ENCODE data around the gene NR5A1.

Gene NR5A1

GRCh38 chr9:124532897-124533296 lies 25.7 kb upstream of the NR5A1 start (continued):
- TF ChIP-seq BCL6B (tag by site-specific recombination; IDR thresholded peaks at IDR 0.05), result no peak
- no peak for TF ChIP-seq ZNF366 (tag by site-specific recombination; conservative IDR thresholded peaks at IDR 0.05)
- no peak for TF ChIP-seq ZEB2 (tag by site-specific recombination; IDR thresholded peaks at IDR 0.05)
- TF ChIP-seq INSM2 (tag by site-specific recombination; IDR thresholded peaks at IDR 0.05), result no peak
- TF ChIP-seq ZNF37A (tag by site-specific recombination; IDR thresholded peaks at IDR 0.05), result no peak

- H3K36me3 ChIP-seq (ENCODE audit: control insufficient read depth in 2 of 2, insufficient read depth in 1 of 2, low read length in 2 of 2), result peaks cover 0 to 53% of the 10 kb centered on the region in 2 experiments; a peak in 1 of 3 replicates
- TF ChIP-seq ZNF248 (tag by site-specific recombination; IDR thresholded peaks at IDR 0.05) (no peak), ZNF596 (tag by site-specific recombination; IDR thresholded peaks at IDR 0.05) (no peak), ZFHX2 (tag by site-specific recombination; conservative IDR thresholded peaks at IDR 0.05) (no peak), ZNF692 (tag by site-specific recombination; IDR thresholded peaks at IDR 0.05) (no peak), ZNF544 (tag by site-specific recombination; IDR thresholded peaks at IDR 0.05) (no peak), ZNF112 (tag by site-specific recombination; IDR thresholded peaks at IDR 0.05) (no peak)
- TF ChIP-seq, protein P1, sequence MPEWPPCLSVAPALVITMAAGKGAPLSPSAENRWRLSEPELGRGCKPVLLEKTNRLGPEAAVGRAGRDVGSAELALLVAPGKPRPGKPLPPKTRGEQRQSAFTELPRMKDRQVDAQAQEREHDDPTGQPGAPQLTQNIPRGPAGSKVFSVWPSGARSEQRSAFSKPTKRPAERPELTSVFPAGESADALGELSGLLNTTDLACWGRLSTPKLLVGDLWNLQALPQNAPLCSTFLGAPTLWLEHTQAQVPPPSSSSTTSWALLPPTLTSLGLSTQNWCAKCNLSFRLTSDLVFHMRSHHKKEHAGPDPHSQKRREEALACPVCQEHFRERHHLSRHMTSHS (tag by site-specific recombination; IDR thresholded peaks at IDR 0.05), result no peak
- TF ChIP-seq, protein P2, sequence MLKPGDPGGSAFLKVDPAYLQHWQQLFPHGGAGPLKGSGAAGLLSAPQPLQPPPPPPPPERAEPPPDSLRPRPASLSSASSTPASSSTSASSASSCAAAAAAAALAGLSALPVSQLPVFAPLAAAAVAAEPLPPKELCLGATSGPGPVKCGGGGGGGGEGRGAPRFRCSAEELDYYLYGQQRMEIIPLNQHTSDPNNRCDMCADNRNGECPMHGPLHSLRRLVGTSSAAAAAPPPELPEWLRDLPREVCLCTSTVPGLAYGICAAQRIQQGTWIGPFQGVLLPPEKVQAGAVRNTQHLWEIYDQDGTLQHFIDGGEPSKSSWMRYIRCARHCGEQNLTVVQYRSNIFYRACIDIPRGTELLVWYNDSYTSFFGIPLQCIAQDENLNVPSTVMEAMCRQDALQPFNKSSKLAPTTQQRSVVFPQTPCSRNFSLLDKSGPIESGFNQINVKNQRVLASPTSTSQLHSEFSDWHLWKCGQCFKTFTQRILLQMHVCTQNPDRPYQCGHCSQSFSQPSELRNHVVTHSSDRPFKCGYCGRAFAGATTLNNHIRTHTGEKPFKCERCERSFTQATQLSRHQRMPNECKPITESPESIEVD (tag by site-specific recombination; IDR thresholded peaks at IDR 0.05), result no peak
- CTCF ChIA-PET, result no interaction called here
Measured at GRCh38 chr9:124531115-124531514, 23.9 kb upstream of the NR5A1 start.

GRCh38 chr9:124530246-124530645 lies 23.0 kb upstream of the NR5A1 start:
- ChIA-PET POLR2A (no interaction called here), CTCF (no interaction called here)
- Histone ChIP-seq H3K4me3 (ENCODE audit: low read depth, low read length) (no peak overlapping the region), H3K9me3 (ENCODE audit: control insufficient read depth, insufficient read depth, low read depth, low read length) (no peaks in the 10 kb centered on the region), H3K4me1 (ENCODE audit: control insufficient read depth, insufficient read depth, low read length) (no peaks in the 10 kb centered on the region), H3K27ac (ENCODE audit: extremely low read depth, low read depth, low read length) (no peak overlapping the region), H3K36me3 (ENCODE audit: control insufficient read depth in 2 of 2, insufficient read depth in 1 of 2, low read length in 2 of 2) (peaks cover 0 to 51% of the 10 kb centered on the region in 2 experiments; a peak in 2 of 3 replicates)
- peak; percentile 93 for TF ChIP-seq EGR2 (tag by site-specific recombination; IDR thresholded peaks at IDR 0.05; ENCODE audit: low read depth)
- no peak for TF ChIP-seq ZNF514 (tag by site-specific recombination; IDR thresholded peaks at IDR 0.05)
- TF ChIP-seq ZBTB49 (tag by site-specific recombination; IDR thresholded peaks at IDR 0.05; ENCODE audit: low read depth), result no peak
- peak; percentile 88 for TF ChIP-seq ZFHX2 (tag by site-specific recombination; conservative IDR thresholded peaks at IDR 0.05)

More at GRCh38 chr9:124531115-124531514, 23.9 kb upstream of the NR5A1 start:
- Histone ChIP-seq H3K9me3 (ENCODE audit: control insufficient read depth, insufficient read depth, low read depth, low read length) (no peaks in the 10 kb centered on the region), H3K4me1 (ENCODE audit: control insufficient read depth, insufficient read depth, low read length) (no peaks in the 10 kb centered on the region), H3K4me3 (ENCODE audit: low read depth, low read length) (no peak overlapping the region), H3K27ac (ENCODE audit: extremely low read depth, low read depth, low read length) (no peak overlapping the region)
- POLR2A ChIA-PET, result no interaction called here
